HG02588 (cell line): ENCODE measurements around the gene LTA4H.
"Not testable (repeated sequence)": the region's sequence is repeated elsewhere in the genome, so short reads cannot be mapped to it uniquely, and the experiment has no call there.

ENCODE experiments used
- ATAC-seq: cut with Tn5 transposase; IDR thresholded peaks from one replicate; pipeline ENCODE4 v1.9.1; 2021; ENCODE audit warnings: mild to moderate bottlenecking, moderate library complexity; ENCODE audit not compliant: unreplicated experiment

Gene LTA4H

GRCh38 chr12:95993907-95994306 is 41.5 kb downstream of the LTA4H start:
- ATAC-seq, result no peak

GRCh38 chr12:95990136-95990535 is 45.3 kb downstream of the LTA4H start:
- ATAC-seq, result no peak

- ATAC-seq, result no peak
Measured at GRCh38 chr12:95989504-95990123, 45.8 kb downstream of the LTA4H start.

- ATAC-seq, result no peak
Measured at GRCh38 chr12:95988506-95989275, 46.7 kb downstream of the LTA4H start.

DNA sequence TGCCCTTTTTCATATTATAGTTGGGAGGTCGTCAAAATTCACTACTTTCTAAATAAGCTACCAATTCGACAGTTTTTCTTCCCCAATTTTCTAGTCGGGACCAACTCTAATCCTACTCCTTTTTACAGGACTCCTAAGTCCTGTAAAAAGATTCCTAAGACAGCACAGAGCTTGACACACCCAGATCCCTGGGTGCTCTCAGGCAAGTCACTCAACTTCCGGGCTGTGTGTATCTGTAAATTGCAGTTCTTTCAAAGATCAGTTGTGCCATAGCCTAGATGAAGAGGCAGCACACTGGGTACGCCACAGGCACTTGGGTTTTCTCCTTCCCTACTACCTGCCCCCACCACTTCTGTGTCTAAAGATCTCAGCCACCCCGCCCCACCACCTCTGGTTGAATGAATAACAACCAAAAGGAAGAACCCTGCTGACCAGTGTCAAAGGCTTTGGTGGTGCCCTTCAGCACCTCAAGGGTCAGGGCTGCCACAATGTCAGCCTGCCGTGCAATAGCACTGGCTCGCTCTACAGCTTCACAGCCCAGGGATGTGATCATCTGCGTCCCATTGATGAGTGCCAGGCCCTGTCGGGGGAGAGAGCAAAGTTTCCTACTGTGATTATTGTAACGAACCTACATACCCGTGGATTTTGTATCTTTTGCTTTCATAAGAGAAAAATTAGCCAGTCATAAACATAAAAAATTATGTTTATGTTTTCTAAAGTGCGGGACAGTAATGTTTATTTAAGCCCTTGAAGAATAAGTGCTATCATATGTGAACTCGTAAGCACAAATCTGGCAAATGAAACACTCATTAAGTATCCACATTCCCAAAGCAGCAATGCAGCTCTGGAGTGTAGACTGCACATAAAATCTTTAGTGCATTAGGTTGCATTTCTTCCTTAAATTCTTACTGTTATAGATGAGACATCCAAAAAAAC is 48.5 kb downstream of the LTA4H start:
- no peak for ATAC-seq

DNA sequence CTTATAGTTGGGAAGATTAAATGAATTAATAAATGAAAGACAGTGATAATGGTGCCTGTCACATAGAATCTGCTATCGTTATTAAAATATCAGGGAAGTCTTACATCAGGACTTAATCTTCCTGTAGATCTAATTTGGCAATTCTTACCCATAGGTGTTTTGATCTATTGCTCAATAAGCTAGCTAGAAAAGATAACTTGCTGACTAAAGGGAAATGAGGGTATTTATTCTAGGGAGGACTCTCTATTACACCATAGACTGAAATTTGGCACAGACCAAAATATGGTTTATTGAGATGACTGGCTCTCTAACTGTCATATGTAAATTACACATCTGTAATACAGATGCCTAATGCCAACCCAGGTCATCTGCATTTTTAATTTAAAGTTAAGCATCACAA is 50.7 kb downstream of the LTA4H start:
- ATAC-seq, result no peak

- ATAC-seq, result no peak
Measured at GRCh38 chr12:95982602-95983001, 52.8 kb downstream of the LTA4H start.

GRCh38 chr12:95980437-95980836 is 55.0 kb downstream of the LTA4H start:
- no peak for ATAC-seq

GRCh38 chr12:95978774-95979173 is 56.6 kb downstream of the LTA4H start:
- no peak for ATAC-seq

- ATAC-seq, result no peak
Measured at GRCh38 chr12:95978351-95978750, 57.0 kb downstream of the LTA4H start.

DNA sequence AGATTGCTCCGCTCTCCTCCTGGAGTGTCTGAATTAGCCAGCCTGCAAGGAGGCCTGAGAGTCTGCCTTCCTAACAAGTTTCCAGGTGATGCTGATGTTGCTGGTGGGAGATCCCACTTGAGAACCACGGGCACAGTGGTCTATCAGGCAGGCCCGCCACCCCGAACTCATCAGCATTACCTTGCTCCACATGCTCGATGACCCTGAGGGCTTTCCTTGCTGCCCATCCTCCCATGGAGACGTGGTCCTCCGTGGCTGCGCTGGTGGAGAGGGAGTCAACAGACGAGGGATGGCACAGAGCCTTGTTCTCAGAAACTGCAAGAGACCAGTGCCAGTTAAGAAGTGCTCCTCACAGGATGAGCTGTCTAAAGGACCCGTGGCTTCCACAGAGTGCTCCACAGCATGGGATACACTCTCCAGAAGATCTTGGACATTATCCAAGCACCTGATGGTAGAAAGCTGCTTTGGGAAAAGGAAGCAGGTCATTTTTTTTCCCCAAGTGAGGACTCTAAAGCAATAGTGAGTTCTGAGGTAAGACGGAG is 57.6 kb downstream of the LTA4H start:
- ATAC-seq, result no peak

GRCh38 chr12:95976416-95976832 is 59.0 kb downstream of the LTA4H start:
- ATAC-seq, result no peak

GRCh38 chr12:95975491-95975890 is 59.9 kb downstream of the LTA4H start:
- no peak for ATAC-seq

- ATAC-seq, result no peak
Measured at GRCh38 chr12:95974358-95974757, 61.0 kb downstream of the LTA4H start.

- no peak for ATAC-seq
Measured at GRCh38 chr12:95972832-95973456, 62.4 kb downstream of the LTA4H start.

- ATAC-seq, result no peak
Measured at GRCh38 chr12:95970905-95971304, 64.5 kb downstream of the LTA4H start.

GRCh38 chr12:95969116-95969515 is 66.3 kb downstream of the LTA4H start:
- ATAC-seq, result not testable (repeated sequence)

GRCh38 chr12:95967301-95967700 is 68.1 kb downstream of the LTA4H start:
- no peak for ATAC-seq

DNA sequence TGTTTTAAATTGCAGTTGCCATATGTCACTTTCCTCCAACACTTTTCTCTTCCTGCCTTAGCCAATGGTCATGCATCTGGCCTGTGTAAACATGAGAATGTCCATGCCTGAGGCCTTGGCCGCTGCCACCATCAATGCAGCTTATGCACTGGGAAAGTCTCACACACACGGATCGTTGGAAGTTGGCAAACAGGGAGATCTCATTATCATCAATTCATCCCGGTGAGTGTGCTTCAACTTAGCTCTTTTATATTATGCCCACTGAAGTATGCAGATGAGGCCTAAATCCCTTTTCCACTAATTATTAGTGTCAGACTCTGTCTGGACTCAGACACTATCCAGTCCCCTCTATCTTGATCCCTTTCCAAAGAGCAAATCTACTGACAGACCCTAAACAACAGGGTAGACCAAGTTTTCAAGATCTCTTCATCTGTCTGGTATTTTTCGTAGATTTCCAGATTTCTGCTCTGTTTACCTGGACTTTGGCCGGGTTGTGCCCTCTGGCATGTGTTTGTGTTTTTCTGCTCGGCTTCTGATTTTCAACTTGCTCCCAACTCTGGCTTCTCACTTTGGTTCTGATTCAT is 69.0 kb downstream of the LTA4H start:
- no peak for ATAC-seq

GRCh38 chr12:95963096-95963495 is 72.3 kb downstream of the LTA4H start:
- ATAC-seq, result no peak
